ENCODE measurements around the gene SEMA6B.
"Not testable (repeated sequence)": the region's sequence is repeated elsewhere in the genome, so short reads cannot be mapped to it uniquely, and the experiment has no call there.

SEMA6B gene

DNA sequence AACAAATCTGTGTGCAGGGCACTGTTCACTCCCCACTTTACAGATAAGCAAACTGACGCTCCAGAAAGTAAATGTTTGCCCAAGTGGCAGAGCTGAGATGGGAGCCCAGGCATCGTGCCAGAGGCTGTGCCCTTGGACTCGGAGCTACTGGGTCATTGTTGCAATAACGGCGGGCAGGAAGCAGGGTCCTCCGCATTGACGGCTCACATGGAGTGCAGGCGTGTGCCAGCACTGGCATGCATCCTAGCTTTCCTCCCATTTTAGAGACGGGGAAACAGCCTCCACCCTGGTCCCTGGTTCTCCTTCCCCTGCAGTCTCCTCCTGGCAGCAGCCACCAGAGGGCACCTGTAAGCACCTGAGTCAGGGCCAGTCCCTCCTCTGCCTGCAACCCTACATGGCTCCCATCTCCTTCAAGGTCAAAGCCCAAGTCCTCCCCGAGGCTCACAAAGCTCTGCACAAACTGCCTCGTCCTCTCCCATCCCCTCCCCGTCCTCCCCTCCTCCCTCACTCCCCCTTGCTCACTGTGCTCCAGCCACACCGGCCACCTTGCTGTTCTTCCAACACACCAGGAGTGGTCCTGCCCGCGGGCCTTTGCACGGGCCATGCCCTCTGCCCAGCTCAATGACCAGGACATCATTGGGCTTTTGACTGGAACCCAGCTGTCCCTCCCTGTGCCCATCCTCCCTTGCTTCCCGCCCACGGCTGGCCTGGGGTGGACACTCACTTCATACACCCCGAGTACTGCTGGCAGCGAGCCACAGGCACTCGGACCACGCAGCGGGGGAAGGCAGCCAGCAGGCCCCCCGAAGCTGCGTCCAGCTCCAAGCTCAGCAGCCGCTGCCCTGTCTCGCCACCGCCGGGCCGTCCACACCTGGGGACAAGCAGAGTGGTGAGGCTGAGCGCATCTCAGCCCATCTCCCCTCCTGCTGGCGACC, 11.9 kb downstream of the SEMA6B start:
- no peak for DNase-seq (ENCODE audit: low spot score)

DNA sequence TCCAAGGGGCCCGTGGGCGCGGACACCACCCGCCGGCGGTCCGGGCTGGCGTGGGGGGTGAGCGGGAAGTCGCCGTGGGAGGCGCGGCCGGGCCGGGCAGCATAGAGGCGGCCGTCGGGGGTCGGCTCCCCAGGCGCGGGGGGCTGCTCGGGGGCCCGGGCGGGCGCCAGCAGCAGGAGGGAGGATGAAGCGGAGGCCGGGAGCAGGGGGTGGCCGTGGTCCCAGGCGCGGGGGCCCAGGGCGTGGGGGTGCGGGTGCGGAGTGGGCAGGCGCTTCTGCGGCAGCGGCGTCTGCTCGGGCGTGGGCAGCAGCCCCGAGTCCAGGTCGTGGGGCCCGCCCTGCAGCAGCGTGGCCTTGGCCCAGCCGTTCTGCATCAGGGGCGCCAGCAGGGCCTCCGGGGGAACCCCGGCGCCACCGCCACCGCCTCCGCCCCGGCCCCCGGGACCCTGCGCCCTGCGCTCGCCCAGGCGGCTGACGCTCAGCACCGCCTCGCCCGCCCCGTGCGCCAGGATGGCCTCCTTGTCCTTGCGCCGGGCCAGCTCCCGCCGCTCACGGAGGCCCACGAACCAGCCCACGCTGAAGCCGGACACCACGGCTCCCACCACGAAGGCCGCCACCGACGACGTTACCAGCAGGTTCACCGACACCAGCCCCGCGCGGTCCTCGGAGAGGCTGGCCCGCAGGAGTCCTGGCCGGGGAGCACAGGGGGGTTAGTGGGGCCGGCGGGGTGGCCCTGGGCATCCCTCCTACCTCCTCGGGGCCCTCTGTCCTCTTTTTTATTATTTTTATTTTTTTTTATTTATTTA, 15.4 kb downstream of the SEMA6B start:
- no peak for DNase-seq (ENCODE audit: low spot score)

DNA sequence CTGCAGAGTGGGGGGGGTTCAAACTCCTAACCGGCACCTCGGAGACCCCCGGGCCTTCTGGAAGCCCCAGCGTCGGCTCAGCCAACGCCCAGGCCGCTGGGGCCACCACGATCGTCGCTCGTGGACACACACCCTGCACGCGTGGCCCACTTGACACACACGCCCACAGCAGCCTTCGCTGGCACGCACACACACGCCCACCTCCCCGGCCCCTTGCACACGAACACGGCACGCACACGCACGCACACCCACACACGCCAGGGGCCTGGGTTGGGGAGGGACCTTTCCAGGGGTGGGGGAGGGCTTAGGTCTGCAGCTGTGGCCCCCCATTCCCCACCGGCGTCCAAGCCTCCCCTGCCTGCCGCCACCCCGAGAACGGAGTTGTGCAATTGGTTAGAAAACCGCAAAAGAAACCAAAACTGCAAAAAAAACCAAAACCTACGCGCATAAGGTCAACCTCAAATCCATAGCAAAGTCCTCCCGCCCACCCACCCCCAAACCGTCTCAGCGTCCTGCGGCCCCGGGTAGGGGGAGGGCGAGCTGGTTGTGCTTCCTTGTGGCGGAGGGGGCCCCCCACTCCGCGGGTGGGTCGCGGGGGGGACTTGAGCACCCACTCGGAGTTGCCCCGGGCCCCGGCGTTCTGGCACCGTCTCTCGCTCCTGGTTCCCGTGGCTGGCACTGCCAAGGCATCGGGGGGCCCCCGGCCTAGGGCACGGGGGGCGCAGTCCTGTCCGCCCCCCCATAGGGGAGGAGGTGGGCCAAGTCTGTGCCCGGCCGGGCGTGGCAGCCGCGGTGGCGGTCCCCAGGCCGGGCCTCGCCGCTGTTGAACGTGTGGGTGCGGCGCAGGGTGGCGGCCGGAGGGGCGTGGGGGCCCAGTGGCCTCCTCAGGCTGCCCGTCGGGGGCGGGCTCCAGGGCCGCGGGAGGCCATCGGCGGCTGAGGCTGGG, 16.3 kb downstream of the SEMA6B start:
- DNase-seq (ENCODE audit: low spot score), result no peak

DNA sequence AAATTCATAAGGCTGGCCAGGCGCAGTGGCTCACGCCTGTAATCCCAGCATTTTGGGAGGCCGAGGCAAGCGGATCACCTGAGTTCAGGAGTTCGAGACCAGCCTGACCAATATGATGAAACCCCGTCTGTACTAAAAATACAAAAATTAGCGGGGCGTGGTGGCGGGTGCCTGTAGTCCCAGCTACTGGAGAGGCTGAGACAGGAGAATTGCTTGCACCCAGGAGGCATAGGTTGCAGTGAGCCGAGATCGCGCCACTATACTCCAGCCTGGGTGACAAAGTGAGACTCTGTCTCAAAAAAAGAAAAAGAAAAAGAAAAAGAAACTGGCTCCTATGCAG, 17.7 kb downstream of the SEMA6B start:
- DNase-seq (ENCODE audit: low spot score), result not testable (repeated sequence)

DNA sequence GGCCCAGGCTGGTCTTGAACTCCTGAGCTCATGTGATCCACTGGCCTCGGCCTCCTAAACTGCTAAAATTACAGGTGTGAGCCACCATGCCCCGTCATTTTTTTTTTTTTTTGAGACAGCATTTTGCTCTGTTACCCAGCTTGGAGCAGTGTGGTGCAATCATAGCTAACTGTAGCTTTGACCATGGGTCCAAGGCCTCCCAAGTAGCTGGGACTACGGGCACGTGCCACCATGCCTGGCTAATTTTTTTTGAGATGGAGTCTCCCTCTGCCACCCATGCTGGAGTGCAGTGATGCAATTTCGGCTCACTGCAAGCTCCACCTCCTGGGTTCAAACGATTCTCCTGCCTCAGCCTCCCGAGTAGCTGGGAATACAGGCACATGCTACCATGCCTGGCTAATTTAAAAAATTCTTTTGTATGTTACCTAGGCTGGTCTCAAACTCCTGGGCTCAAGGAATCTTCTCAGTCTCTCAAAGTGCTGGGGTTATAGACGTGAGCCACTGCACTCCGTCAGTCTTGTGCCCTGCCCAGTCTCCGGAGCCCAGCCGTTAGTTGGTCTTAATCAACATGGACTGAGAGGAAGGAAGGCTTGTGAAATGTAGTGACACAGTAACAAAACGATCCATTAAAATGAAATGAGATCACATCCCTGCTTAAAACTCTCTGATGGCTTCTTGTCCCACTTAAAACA, 18.2 kb downstream of the SEMA6B start:
- DNase-seq (ENCODE audit: low spot score), result no peak

DNA sequence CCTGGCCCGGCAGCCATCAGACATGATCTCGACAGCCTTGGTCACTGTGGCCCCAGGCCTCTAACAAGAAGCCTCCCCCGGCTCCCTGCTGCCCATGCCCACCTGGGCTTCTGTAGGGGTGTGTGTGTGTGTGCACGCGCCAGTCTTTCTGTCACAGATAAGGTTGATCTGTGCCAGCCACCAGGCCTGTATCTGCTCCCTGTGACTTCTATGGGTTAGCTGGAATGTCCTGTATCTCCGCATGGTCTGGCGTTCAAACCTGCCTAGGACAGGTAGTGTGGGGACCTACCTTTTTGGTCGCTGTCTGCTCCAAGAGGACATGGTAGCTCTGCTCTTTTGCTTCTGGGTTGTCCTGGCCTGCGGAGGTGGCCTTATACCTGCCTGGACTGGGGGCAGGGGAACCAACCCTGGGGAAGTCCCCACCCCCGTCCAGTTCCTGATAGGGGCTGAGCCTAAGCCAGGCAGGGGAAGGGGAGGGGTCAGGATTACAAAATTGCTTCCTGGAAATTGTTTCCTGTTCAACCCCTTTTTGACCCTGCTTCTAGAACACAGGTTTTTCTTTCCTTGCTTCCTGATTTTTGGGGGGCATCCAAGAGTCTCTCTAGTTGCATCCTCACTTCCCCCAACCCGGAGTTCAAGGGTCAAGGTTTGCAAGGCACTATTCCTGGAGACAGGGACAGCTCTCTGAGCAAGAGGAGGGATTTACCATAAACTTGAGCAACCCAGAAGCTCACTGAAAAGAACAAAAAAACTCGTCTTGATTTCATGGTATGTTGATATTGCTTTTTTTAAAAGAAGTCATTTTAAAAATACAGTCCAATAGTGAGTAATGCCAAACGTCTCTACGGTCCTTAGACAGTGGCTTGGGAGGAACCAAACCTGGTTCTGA, 19.5 kb downstream of the SEMA6B start, which contains the start of gene LRG1:
Gene LRG1, minus strand, starts transcription at position 344 of the 889 bp plus-strand sequence. Its CDS starts 23 bp downstream, at position 321.
- no peak for DNase-seq (ENCODE audit: low spot score)

DNA sequence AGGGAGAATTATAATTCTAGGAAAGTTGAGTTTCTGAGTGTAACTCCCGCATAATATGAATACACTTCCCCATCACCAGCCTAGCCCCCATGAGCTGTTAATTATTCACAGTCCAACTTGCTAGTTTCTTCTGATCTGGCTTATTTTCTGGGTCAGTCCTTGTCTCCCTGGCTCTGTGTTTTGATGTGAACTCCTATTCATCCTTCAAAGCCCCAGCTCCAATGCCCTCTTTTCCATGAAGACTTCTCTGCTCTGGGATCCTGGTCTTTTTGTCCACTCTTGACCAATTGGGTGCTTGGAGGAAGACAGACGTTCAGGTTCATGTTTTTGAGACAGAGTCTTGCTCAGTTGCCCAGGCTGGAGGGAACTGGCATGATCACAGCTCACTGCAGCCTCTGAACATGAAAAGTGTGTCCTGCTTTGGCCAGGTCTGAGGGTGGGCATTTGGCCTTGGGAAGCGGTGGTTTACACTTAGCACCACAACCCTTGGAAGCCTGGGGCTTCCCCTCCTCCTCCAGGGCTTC, 20.3 kb downstream of the SEMA6B start:
- no peak for DNase-seq (ENCODE audit: low spot score)

DNA sequence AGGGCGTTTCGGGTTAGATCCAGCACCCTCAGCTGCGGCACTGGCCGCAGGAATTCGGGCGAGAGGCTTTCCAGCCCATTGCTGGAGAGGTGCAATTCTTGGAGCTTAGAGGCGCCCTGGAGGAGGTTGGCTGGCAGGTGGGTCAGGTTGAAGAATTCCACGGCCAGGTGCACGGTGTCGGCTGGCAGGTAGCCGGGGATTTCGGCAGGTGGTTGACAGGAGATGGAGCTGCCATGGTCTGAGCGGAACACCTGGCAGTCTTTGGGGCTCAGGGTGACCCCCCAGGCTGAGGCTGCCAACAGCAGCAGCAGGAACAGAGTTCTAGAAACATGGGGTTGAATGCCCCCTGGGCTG, 20.9 kb downstream of the SEMA6B start:
- no peak for DNase-seq (ENCODE audit: low spot score)

DNA sequence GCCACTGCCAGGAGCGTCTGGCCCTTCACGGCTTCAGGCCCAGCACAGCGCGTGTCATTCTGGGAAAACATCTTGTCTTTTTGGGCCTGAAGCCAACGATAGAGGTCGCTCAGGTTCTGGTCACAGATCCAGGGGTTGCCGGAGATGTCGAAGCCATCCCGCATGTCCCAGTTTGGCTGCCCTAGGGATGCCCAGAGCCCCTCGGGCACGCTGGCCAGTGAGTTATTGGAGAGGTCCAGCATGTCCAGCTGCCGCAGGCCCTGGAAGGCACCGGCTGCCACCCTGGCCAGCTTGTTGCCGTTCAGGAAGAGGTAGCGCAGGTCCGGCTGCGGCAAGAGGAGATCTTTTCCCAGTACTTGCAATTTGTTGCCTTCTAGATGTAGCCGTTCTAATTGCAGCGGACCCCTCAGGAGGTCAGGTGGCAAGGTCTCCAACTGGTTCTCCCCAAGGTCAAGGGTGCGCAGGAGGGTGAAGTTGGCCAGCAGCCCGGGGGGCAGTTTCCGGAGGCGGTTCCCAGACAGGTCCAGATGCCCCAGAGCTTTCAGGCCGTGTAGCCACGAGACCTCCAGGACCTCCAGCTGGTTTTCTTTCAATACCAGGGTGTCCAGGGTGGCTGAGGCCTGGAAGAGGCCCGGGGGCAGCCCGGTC, 21.4 kb downstream of the SEMA6B start:
- DNase-seq (ENCODE audit: low spot score), result no peak

DNA sequence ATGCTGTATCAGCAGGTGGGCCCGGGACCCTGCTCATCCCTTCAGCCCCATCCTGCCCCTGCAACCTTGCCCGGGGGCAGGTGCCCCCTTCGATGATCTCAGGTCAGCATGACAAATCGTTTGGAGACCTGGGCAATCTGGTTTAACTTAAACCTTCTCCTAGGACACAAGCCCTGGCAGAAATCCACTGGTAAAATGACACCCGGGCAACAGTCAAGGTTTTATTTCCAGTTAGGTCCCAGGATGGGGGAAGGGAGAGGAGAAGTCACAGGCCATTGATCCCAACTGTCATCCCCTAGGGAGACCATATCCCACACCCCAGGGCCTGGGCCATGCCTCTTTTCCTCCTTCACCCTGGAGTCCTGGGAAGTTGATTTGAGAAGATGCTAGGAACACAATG, 22.7 kb downstream of the SEMA6B start:
- DNase-seq (ENCODE audit: low spot score), result no peak

DNA sequence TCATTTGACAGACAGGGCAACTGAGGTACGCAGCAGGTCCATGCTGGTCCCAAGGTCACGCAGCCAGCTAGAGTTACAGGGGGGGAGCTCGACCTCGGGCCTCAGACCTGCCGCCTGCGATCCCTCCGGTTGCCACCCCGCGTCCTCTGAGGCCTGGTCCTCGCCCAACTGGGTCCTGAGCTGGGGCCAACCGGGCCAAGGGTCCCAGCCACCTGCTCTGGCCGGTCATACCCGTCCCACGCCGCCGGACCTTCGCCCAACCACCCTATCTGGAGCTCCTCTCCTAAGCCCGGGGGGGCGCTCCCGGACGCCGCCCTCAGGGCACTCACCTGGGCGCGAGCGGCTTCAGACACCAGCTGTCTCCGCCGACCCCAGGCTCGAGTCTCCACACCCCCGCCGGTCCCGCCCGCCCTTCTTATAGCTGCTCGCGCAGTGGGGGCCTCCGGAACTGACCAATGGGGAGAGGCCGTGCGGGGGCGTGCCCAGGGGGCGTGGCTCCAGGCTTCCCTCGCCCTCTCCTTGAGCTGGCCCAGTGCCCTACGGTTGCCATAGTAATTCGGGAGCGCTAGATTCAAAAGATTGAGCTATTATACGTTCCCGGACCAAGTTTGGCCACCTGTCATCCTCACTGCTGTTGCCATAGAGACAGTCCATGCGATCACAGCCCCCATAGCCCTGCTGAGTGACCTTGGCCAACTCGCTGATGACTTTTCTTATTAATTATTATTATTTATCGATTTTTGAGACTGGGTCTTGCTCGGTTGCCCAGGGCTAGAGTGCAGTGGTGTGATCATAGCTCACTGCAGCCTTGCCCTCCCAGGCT, 24.4 kb downstream of the SEMA6B start, which contains the start of gene PLIN5:
Gene PLIN5, minus strand, starts transcription at position 389 of the 823 bp plus-strand sequence. CDS start 1,150 bp downstream, outside the sequence.
- peak; percentile 95 for DNase-seq (ENCODE audit: low spot score)

DNA sequence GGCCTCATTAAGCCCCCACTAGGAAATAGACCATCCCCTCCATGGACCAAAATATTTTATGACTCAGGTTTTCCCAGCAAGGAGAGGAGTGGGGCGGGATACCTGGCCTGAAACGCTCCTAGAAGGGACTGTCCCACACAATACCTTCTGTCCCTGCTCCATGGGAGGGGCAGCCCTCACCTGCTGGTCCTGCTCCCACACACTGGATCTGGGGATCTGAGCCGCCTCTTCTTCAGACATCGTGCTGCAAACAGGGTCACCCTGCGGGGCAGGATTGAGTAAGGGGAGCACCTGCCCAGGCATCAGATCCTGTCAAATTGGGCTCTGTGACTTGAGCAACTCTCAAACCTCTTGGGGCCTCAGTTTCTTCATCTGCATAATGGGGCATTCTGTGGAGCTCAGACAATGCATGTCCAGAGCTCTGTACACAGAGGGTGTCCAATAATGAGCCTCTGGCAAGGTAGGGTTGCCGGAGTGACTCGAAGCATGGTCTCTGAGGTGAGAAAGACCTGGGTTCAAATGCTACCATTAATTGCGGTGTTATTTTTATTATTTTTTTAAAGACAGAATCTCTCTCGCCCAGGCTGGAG, 25.6 kb downstream of the SEMA6B start:
- DNase-seq (ENCODE audit: low spot score), result no peak

DNA sequence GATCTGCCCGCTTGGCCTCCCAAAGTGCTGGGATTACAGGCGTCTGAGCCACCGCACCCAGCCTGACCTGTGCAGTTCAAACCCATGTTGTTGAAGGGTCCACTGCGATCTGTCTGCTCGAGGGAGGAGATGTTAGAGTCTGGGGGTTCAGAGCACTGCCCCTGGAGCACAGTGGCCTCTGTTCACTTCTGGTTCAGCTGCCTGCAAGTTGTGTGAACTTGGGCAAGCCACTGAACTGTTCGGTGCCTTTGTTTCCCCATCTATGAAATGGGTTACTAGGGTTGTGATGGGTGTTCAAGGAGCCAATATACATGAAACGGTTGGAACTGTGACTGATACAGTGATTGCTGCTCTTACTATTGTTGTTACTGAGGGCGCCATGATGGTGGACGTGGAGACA, 26.1 kb downstream of the SEMA6B start:
- no peak for DNase-seq (ENCODE audit: low spot score)

DNA sequence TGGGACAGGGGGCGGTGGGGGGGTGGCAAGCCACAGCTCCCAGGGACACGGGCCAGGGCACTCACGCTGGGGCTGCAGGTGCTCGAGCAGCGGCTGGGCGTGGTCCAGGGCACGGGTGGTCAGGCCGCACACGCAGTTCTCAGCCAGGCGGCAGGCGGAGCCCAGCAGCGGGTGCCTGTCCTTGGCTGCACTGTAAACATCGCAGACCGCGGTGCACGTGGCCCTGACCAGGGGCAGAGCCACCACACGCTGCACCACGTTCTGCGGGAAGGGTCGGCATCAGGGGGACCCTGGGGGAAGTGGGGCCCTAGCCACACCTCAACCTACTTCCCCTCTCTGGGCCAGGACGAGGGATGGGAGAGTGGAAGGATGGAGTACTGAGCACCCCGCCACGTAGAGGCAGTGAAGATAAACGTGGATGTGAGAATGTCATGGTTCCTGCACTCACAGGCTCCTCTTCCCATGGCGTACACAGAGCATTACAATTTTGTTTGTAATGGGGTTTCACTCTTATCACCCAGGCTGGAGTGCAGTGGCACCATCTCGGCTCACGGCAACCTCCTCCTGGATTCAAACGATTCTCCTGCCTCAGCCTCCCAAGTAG, 27.8 kb downstream of the SEMA6B start:
- no peak for DNase-seq (ENCODE audit: low spot score)

DNA sequence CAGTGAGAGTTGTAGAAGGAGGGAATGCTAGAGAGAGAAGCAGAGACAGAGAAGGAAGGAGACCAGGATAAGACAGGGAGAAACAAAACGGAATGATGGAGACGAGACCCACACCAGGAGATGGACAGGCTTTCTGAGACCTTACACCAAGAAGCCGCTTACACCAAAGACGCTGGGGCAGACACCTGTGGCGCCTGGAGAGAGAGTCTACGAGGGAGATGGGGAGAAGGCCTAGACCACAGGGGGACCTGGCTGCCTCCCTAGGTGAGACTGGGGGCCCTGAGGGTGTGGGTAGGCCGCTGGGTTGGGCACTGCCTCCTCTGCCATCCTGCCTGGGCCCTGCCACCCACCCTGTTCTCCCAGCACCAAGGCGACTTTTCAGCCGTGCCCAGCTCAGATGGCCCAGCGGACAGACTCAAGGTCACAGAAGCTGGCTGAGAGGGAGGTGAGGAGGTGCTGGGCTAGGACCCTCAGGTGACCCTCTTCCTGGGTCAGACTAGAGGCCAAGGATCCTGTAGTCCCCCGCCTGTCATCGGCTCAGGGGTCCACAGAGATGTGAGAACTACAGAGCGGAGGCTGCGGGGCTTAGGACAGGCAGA, 29.5 kb downstream of the SEMA6B start:
- no peak for DNase-seq (ENCODE audit: low spot score)

DNA sequence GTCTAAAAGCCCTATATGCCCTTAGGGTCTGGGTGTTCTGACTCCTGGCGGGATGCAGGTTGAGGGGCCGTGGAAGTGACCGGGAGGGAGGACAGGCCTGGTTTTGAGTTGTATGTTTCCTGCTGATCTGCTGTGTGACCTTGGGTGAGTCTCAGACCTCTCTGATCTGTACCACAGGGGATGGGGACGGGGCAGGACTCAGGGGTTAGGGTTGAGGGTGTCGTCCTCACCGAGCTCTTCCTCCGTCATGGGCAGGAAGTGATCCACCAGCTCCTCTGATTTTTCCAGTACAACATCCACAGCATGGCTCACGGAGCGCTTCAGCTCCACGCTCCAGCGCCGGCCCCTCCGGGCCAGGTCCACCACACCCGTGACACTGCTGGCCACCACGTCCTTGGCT, 30.6 kb downstream of the SEMA6B start:
- no peak for DNase-seq (ENCODE audit: low spot score)

DNA sequence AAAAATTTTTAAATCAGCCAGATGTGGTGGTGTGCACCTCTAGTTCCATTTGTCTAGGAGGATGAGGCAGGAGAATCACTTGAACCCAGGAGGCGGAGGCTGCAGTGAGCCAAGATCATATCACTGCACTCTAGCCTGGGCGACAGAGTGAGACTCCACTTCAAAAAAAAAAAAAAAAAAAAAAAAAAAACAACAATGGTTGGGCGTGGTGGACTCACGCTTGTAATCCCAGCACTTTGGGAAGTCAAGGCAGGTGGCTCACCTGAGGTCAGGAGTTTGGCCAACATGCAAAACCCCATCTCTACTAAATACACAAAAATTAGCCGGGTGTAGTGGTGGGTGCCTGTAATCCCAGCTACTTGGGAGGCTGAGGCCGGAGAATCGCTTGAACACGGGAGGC, 32.1 kb downstream of the SEMA6B start:
- not testable (repeated sequence) for DNase-seq (ENCODE audit: low spot score)
